GM21576 (cell line): ENCODE measurements around the gene EVA1A.
A peak's percentile ranks its signal among the peaks of the same experiment; 100 is the strongest.

Experiments used
- ATAC-seq: cut with Tn5 transposase; IDR thresholded peaks from one replicate; pipeline ENCODE4 v1.9.1; 2021; ENCODE audit warnings: mild to moderate bottlenecking, moderate library complexity; ENCODE audit not compliant: unreplicated experiment

EVA1A gene

GRCh38 chr2:75545922-75546321 is 14.8 kb downstream of the EVA1A start:
- ATAC-seq = no peak

- no peak for ATAC-seq
These were observed 15.4 kb downstream of the EVA1A start for GRCh38 chr2:75545387-75545786.

GRCh38 chr2:75543446-75543845 is 17.3 kb downstream of the EVA1A start:
- ATAC-seq = no peak

- no peak for ATAC-seq
These were observed 19.3 kb downstream of the EVA1A start for GRCh38 chr2:75541430-75541829.

- no peak for ATAC-seq
These were observed 19.7 kb downstream of the EVA1A start for GRCh38 chr2:75540994-75541393.

GRCh38 chr2:75539955-75540716 is 20.6 kb downstream of the EVA1A start:
- ATAC-seq = no peak

GRCh38 chr2:75538521-75539490 is 21.9 kb downstream of the EVA1A start:
- no peak for ATAC-seq

- ATAC-seq = no peak
These were observed 23.1 kb downstream of the EVA1A start for GRCh38 chr2:75537658-75538057.

GRCh38 chr2:75533135-75533534 is 27.6 kb downstream of the EVA1A start:
- ATAC-seq = no peak

GRCh38 chr2:75532488-75532887 is 28.3 kb downstream of the EVA1A start:
- ATAC-seq = no peak

GRCh38 chr2:75528221-75528977 is 32.3 kb downstream of the EVA1A start:
- ATAC-seq = no peak

GRCh38 chr2:75527676-75528075 is 33.1 kb downstream of the EVA1A start:
- ATAC-seq = no peak

- no peak for ATAC-seq
These were observed 33.9 kb downstream of the EVA1A start for GRCh38 chr2:75526842-75527241.

GRCh38 chr2:75525434-75526310 is 35.1 kb downstream of the EVA1A start:
- ATAC-seq = no peak

GRCh38 chr2:75524276-75524911 is 36.3 kb downstream of the EVA1A start:
- ATAC-seq = no peak

- peak; percentile 50 for ATAC-seq
These were observed 37.1 kb downstream of the EVA1A start for GRCh38 chr2:75523313-75524275.

GRCh38 chr2:75522543-75523312 is 38.0 kb downstream of the EVA1A start:
- no peak for ATAC-seq
